ENCODE results near the gene CFAP52.
"Not testable (repeated sequence)": the region's sequence is repeated elsewhere in the genome, so short reads cannot be mapped to it uniquely, and the experiment has no call there.

CFAP52 gene

DNA sequence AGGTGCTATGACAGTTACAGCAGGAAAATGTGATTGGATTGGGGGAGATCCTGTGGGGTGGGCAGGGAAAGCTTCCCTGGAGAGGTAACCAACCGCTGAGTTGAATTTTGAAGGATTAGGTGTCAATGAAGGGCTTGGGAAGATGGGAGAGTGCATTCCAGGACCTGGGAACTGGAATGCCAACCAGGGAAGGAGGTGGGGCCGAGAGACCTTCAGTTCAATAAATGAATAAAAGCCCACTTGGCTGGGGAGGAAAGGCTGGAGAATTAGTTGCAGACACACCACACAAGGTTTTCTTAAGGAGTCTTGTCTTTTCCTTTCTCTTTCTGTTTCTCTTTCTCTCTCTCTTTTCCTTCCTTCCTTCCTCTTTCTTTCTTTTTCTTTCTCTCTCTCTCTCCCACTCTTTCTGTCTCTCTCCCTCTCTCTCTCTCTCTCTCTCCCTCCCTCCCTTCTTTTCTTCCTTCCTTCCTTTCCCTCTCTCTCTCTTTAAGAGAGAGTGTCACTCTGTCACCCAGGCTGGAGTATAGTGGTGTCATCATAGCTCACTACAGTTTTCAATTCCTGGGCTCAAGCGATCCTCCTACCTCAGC lies 72.2 kb downstream of the CFAP52 start:
- DNase-seq = no peak

DNA sequence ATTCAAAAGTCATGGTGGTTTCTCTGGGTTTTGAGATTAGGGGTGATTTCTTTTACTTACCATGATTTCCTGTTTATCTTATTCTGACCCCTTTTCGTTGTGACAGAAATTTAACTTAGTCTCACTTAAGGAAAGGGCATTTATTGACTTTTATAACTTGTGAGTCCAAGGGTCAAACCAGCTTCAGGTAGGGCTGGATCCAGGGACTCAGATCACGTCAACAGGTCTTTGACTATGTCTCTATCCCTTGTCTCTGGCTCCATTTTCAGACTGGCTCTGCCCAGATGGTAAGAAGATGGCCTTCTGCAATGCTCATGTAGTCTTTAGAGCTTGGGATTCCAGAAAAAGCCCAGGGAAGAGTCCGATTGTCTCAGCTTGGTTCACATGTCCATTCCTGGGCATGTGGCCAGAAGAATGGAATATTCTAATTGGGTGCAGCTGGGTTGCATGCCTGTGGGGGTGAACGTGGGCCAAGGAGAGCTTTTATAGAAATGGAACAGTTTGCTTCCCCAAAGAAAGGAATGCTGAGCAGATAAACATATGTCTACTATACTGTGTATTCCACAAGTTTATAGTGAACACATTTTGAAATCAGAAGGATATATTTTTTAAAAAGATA lies 82.3 kb downstream of the CFAP52 start:
- no peak for DNase-seq

DNA sequence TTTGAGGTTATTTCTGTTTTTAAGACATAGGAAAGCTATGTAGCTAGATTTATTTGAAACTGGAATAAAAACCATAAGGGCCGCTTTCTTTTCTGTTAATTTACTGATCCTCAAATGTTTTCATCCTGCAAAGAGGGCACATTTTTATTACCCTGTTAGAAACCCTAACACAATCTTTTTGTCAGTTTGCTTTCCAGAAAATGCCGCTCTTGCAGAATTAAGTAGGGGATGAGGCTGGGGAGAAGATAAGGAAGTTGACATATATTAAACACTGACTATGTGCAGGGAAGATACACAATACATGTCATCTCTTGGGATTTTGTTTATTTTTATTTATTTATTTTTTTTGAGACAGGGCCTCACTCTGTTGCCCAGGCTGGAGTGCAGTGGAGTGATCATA lies 84.6 kb downstream of the CFAP52 start:
- no peak for DNase-seq

DNA sequence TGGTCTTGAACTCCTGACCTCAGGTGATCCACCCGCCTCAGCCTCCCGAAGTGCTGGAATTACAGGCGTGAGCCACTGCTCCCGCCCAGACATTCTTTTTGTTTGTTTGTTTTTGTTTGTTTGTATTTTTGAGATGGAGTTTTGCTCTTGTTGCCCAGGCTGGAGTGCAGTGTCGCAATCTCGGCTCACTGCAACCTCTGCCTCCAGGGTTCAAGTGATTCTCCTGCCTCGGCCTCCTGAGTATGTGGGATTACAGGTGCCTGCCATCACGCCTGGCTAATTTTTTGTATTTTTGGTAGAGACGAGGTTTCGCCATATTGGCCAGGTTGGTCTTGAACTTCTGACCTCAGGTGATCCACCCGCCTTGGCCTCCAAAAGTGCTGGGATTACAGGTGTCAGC lies 87.1 kb downstream of the CFAP52 start:
- DNase-seq = not testable (repeated sequence)

DNA sequence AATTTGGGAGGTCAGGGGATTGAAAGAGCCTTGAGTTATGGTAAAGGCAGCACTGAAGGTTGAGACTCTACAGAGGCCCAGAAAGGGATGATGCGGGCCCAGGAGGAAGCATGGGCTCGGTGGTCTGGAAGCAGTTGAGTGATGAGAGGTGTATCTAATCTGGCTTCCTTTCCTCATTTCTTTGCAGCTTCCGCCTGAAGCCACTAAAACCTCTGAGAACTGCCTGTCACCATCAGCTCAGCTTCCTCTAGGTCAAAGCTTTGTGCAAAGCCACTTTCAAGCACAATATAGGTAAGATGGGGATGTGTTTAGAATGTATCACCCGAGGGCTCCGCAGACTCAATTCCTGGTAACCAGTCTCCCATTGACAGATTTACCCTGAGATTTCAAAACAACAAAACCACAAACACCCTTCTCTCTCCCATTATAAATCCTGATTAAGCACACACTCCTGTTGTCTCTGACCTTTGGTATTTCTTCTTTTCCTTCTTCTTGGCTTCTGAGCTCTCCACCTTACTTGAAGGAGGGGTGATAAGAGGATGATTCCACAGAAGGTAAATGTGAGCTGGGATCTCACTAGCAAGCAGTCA lies 90.1 kb downstream of the CFAP52 start:
- DNase-seq = no peak

DNA sequence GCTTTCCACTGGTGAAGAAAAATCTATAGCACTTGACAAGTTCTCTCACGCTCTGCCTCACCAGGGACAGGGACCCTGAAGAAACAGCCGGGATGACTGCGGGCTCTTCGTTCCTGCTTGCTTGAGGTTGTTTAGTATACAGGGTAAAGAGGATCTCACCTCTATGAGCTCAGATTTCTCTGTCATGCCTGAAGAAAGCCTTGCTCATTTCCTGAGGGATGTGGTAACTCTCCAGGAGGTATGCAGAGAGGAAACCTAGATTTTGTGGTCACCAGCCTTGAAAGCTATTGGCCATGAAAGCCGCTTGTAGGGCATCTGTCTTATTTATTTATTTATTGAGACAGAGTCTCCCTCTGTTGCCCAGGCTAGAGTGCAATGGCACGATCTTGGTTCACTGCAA lies 92.1 kb downstream of the CFAP52 start:
- DNase-seq = no peak

DNA sequence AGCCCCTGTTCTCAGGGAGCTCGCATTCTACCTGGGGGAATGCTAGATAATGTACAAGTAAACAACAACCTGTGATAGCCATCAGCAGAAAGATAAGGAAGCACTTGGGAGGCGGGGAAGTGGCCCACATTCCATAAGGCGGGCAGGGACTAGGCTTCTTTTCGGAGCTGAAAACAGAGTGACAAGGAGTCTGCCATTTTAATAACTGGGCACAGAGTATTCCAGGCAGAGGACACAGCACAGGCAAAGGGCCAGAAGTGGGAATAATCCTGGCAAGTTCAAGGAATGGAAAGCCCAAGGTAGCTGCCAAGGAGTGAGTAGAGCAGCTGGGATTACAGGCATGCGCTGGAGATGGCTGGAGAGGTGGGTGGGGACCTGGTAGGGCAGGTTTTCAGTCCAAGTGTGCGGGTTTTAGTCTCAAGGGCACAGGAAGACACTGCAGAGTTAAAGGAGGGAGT lies 93.1 kb downstream of the CFAP52 start:
- DNase-seq = no peak

DNA sequence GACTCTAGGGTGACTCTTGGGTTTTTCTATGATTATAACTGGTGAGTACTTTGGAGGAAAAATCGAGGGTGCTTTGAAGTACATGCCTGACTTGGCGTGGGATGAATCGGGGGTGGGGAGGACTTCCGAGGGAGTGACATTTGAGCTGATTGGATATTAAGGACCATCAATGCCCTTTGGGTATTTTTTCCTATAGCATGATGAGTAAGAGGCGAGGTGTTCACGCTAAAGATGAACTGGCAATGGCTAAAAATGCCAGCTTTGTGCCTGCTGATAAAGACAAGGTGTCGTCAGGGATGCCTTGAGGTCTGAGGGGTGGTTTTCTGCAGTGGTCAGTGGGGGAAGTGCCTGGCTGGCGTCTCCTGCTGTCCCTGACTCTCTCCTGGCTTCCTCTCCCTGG lies 94.2 kb downstream of the CFAP52 start:
- no peak for DNase-seq

DNA sequence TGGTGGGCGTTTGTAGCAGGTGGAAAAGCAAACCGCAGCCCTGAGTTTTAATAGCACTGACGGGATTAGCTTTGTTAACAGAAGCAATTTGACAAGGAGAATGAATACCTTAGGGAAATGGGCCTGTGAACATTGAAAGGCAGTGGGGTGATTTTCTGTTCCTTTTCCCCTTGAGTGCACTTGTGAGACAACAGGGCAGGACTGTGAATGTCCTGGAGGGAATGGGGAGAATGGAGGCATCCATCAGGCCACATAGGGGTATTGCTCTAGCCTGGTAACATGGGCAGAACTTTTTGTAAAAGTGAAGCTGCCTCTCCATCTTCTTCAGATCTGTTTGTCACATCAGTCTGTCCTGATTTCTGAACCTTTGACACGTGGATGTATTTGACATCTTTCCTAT lies 95.1 kb downstream of the CFAP52 start:
- no peak for DNase-seq

DNA sequence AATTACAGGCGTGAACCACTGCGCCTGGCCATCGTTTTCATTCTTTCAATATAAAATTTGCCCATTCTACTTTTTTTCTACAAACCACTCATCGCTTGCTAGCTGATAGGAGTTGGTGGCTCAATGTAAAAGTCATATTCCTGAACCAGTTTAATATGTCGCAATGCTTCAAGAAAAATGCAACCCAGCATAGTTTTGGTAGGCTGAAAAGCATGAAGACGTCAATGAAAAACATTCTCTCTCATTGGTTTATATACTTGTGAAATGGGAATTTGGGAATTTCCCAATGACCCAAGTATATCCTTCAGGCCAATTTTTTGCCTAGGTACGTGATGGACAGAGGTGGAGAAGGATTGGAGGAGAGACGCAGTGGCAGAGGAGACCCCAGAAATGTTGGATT lies 95.8 kb downstream of the CFAP52 start:
- no peak for DNase-seq

DNA sequence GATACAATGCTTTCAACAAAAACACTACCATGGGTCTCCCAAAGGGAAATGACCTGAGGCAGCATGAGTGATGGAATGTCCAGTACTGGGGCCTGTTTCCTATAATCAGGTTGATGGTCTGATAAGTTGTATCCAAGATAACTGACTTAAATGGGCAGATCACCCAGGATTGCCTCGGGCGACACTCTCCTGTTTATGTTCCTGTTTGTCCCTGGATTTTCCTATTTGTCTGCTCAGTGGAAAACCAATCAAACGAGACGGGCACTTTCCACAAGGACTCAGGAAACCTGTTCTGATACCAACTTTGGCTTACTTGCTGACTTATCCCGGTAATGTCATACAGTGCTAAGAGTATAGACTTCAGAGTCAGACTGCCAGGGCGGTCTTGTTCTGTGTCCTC lies 96.2 kb downstream of the CFAP52 start:
- DNase-seq = no peak

DNA sequence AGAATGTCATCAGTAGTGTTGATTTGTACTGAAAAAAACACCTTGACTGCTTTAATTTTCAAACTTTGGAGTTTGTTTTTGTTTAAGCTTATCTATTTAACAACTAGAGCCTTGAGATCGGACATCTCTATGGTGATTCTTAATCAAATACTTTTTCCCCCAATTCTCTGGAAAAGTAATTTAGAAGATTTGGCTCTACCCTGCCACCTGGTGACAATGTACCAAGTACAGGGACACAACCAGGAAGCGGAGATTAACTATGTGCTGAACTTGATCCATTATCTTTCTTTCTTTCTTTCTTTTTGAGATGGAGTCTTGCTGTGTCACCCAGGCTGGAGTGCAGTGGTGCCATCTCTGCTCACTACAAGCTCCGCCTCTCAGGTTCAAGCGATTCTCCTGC lies 99.6 kb downstream of the CFAP52 start:
- no peak for DNase-seq

DNA sequence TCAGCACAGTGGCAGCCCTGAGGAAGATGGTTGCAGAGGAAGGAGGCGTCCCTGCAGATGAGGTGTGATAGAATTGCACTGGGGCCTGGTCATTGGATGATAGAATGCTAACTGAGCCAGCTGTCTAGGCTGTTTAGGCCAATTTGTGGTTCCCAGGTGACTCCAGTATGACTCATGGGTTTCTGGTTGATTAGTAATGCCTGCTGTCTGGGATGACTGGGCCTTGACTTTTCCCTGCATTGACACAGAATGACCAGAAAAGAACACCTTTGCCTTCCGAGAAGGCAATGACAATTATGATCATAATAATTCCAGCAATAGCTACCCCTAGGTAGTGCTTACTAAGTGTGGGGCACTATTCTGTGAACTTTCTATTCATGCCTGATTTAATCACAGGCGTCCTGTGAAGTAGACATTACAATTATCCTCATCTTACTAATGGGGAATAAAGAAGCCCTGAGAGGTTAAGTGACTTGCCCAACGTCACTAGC lies 100.4 kb downstream of the CFAP52 start:
- DNase-seq = no peak

DNA sequence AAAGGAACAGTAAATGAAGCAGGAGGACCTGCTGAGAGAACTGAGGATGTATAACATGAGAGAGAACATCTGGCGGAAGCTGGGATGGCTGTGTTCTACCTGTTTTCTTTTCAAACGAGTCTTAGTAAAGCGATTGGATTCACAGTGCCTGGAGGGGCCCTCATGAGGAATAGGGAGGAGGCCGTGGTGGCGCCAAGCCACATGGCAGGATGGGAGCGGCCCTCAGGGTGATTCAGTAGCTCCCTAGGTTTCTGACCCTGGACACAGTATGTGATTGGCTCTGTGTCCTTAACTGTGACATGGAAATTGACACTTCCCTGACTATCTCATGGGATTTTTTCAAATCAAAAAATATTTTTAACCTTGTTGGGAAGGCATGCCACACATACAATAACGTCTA lies 101.0 kb downstream of the CFAP52 start:
- DNase-seq = no peak

DNA sequence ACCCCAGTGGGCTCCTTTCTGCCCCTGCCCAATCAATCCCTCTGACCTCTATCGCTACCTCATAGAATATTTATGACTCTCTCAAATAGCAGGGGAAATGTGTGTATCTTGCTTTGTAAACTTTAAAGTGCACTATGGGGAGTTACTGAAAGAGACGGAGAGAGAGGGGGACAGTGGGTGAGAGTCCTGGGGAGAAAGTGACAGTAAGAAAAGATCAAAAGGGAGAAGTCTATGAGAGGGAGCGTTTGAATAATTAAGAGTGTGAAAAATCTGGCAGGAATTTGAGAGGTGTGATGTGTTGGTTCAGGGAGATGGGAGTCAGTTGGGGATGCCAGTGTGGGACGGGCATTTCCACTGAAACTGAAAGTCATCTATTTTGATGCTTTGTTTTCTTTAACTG lies 101.5 kb downstream of the CFAP52 start:
- DNase-seq = no peak

DNA sequence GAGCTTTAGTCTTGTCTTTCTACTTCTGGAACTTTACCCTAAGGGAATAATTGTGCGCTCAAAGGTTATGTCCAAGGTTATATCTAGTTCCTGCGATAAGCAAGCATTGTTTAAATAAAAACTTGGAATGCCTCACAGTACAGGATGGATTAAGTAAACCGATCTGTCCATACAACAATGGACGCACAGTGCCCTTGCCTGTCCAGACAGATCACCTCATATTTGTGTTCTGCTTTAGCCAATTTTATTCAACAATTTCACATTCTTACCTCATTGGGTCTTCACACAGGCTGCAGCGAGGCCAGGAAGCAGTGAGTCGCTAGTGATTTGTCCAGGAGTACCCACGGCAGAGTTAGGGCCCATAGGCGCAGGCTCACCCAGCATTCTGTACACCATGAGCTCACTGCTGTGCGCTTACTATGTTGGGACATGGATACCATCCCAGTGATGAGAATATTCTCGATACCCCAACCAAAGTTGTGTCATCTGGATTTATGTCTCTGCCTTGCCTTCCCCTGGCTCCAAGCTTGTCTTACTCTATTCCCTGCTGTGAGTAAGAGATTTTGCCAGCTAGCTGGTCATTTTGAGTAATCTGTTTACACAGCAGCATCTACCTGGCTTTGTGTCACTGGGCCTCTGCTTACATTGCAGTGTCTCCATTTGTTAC lies 108.6 kb downstream of the CFAP52 start:
- DNase-seq = no peak

All from NCI-H1694 treated with DMSO at 0.1 percent for 48 hours (cell line).